GM12874 (cell line): ENCODE results near the gene PRMT7.

Experiments used
- TF ChIP-seq, protein P1 (sequence below): IDR thresholded peaks from 2 replicates; pipeline ENCODE4 v1.5.1; 2011; ENCODE audit warnings: low read depth, mild to moderate bottlenecking, control low read depth, low read length, moderate library complexity; ENCODE audit not compliant: insufficient read depth

The PRMT7 gene

DNA sequence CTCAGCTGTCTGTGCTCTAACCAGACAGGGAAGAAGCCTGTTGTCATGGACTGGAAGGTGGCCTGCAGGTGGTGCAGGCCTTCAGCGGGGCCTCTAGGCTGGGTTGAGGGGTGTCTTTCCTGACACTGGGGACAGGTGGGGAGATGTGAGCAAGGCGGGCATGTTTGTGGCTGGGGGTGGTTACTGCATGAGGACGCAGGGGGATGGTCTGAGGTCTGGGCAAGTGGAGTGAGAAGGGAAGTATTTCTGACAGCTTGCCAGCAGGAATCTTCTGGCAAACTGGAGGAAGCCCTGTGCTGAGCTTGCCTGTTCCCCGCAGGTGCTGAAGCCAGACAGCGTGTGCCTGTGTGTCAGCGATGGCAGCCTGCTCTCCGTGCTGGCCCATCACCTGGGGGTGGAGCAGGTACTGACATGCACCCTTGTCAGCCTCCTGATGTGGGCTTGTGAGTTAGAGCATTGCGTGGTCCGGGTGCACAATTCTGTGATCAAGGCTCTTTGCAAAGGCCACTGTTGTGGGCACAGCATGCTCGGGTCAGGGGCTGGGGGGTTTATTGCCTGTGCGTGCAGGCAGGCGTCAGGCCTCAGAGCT lies 36.2 kb downstream of the PRMT7 start:
- TF ChIP-seq, protein P1, sequence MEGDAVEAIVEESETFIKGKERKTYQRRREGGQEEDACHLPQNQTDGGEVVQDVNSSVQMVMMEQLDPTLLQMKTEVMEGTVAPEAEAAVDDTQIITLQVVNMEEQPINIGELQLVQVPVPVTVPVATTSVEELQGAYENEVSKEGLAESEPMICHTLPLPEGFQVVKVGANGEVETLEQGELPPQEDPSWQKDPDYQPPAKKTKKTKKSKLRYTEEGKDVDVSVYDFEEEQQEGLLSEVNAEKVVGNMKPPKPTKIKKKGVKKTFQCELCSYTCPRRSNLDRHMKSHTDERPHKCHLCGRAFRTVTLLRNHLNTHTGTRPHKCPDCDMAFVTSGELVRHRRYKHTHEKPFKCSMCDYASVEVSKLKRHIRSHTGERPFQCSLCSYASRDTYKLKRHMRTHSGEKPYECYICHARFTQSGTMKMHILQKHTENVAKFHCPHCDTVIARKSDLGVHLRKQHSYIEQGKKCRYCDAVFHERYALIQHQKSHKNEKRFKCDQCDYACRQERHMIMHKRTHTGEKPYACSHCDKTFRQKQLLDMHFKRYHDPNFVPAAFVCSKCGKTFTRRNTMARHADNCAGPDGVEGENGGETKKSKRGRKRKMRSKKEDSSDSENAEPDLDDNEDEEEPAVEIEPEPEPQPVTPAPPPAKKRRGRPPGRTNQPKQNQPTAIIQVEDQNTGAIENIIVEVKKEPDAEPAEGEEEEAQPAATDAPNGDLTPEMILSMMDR = no peak

DNA sequence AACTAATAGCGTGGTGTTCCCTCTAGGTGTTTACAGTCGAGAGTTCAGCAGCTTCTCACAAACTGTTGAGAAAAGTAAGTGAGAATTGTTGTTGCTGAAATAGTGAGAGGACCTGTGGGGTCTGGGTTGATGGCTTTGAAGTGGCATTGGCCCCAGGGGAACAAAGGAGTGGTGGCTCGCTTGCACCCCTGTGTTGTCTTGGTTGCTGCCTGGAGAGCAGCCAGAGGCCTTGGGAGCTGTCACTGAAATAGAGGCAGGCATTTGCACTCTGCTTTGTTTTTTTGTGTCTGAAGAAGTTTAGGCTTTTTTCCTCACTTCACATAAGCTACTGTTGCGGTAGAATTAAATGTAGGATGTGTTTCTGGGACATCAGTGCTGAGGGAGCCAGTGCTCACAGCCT lies 36.8 kb downstream of the PRMT7 start:
- TF ChIP-seq, protein P1 = no peak

DNA sequence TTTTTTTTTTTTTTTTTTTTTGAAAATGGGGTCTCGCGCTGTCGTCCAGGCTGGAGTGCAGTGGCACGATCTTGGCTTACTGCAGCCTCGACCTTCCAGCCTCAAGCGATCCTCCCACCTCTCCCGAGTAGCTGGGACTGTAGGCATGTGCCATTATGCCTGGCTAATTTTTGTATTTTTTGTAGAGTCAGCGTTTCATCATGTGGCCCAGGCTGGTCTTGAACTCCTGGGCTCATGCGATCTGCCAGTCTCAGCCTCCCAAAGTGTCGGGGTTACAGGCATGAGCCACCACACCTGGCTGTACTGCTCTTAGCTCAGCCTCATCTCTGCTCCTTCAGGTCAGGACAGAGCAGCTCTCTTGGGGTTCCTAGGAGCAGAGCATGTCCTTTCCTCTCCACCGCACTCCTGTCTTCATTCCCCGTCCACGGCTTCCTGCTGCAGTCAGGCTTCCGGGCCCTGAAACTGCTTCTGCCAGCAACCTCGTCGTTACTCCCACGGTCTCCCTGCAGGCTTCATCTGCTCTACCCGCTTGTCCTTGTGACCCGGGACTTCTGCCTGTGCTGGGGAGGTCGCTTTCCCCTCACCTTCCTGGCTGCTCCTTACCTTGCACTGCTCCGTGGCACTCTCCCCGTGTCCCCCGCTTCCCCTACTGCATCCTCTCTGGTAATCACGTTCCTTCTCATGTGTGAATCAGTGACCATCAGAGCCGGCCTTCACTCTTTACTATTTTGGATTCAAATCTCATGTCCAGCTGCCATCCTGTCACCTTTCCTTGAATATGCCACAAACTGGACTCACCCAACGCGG lies 38.0 kb downstream of the PRMT7 start:
- TF ChIP-seq, protein P1 = no peak

DNA sequence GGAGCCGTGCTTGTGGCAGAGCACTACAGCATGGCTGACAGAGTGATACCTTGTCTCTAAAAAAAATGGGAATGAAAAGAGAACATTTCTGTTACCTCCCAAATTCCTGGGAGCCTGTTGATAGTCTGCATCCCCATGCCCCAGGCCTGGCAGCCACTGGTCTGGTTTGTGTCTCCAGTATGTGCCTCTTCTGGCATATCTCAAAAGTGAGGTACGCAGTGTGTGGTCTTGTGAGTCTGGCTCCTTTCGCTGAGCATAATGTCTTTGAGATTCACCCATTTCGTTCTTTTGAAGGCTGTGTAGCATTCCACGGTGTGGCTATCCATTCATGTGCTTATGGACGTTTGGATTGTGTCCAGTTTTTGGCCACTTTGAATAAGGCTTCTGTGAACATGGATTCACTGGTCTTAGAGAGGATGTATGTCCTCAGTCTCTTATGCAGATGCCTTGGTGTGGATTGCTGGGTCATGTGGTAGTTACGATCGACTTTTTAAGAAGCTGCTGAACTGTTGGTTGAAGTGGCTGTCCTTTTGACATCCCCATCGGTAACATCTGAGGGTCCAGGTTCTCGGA lies 39.1 kb downstream of the PRMT7 start:
- TF ChIP-seq, protein P1 = no peak

DNA sequence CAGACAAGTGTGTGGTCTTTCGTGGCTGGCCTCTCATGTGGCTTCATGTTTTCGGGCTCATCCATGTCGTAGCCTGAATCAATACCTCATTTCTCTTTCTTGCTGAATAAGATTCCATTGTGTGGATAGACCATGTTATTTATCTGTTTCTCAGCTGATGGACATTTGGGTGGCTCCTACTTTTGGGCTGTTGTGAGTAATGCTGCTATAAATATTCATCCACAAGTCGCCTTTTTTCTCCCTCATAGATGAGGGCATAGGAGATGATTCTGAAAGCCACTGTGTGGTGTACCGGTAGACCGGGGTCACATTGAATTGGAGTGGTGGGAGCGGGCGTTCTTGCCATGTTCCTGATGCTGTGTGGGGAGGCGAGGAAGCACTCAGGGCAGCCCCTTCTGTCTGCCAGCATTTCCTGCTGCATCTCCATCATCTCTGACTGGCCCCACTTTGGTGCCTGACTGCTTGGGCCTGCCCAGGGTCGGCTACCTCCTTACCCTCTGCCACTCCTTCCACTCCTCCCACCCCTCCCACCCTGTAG lies 40.1 kb downstream of the PRMT7 start:
- TF ChIP-seq, protein P1 = no peak

DNA sequence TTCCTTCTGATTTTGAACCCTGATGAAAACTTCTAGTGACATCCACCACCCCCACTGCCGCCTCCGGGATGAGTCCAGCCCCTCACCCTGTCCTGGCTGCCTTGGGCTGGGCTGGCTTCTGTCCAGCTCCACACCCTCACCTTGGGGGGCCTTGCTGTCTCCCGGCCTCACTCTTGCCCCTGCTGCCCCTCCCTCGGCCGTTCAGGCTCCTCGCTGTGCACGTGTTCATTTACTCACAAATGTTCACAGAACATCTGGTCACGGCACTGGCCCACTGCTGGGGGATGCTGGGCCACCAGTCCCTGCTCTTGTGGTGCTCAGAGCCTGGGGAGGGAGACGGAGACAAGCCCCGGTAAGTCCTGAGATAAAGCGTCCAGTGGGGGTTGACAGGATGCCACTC lies 40.6 kb downstream of the PRMT7 start:
- TF ChIP-seq, protein P1 = no peak

DNA sequence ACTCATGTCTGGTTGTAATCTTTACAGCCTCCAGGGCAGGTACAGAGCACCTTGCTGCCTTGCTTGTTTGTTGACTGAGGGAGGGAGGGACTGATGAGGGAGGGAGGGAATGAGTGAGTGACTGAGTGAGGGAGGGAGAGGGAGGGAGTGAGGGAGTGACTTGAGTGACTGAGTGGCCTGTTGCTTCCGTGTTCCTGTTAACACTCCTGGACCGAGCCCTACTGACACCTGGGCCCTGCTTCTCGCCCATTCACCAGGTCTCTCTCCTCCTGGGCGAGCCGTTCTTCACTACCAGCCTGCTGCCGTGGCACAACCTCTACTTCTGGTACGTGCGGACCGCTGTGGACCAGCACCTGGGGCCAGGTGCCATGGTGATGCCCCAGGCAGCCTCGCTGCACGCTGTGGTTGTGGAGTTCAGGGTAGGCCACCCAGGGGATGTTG lies 41.2 kb downstream of the PRMT7 start:
- TF ChIP-seq, protein P1 = no peak
